ENCODE measurements around the gene BOC.

- TF ChIP-seq POLR2A (IDR thresholded peaks at IDR 0.05; ENCODE audit: control extremely low read depth in 1 of 2, low read depth in 2 of 2, low read length in 2 of 2) (no peak), MAFK (IDR thresholded peaks at IDR 0.05; ENCODE audit: low read depth, low read length) (no peak), JUND (IDR thresholded peaks at IDR 0.05; ENCODE audit: low read length) (no peak), CEBPB (IDR thresholded peaks at IDR 0.05; ENCODE audit: low read depth, low read length) (no peak), TAF1 (IDR thresholded peaks at IDR 0.05; ENCODE audit: low read depth, low read length) (no peak), EZH2 (IDR thresholded peaks at IDR 0.05; ENCODE audit: low read depth, low read length, severe bottlenecking) (no peak), SIX5 (IDR thresholded peaks at IDR 0.05; ENCODE audit: low read depth, low read length) (no peak), CTCF (IDR thresholded peaks at IDR 0.05; ENCODE audit: control extremely low read depth in 1 of 3, insufficient read depth in 1 of 3, low read depth in 1 of 3, low read length in 3 of 3) (no peak), RAD21 (IDR thresholded peaks at IDR 0.05 in 1 of 2, conservative IDR thresholded peaks at IDR 0.05 in 1 of 2; ENCODE audit: low read depth in 2 of 2, low read length in 2 of 2) (no peak)
Observed at GRCh38 chr3:113227146-113227545, 15.8 kb downstream of the BOC start.
